IMR-90 (cell line): ENCODE data around the gene OR52A5.

Experiments
- BHLHE40 ChIP-seq: fragments of 150-350 bp; IDR thresholded peaks from 2 replicates; pipeline ENCODE4 v1.6.1; 2016; ENCODE audit warnings: mild to moderate bottlenecking, low read depth, low read length
- CEBPB ChIP-seq: IDR thresholded peaks from 2 replicates; pipeline ENCODE4 v1.6.1; 2012; ENCODE audit warnings: low read depth, low read length, improper control_type of control experiment
- CHD1 ChIP-seq: IDR thresholded peaks from 2 replicates; pipeline ENCODE4 v1.6.1; 2012; ENCODE audit warnings: low read depth, low read length, improper control_type of control experiment
- CTCF ChIP-seq: conservative IDR thresholded peaks from 2 replicates; pipeline ENCODE4 v1.5.1; 2012; ENCODE audit warnings: mild to moderate bottlenecking, low read depth, low read length, improper control_type of control experiment
- FOS ChIP-seq: fragments of 150-350 bp; IDR thresholded peaks from 2 replicates; pipeline ENCODE4 v1.6.1; 2016; ENCODE audit warnings: low read depth, low read length
- MAFK ChIP-seq: IDR thresholded peaks from 2 replicates; pipeline ENCODE4 v1.6.1; 2012; ENCODE audit warnings: low read depth, low read length, improper control_type of control experiment
- POLR2A ChIP-seq: IDR thresholded peaks from 2 replicates; pipeline ENCODE4 v1.6.1; 2012; ENCODE audit warnings: mild to moderate bottlenecking, low read depth, low read length
- RAD21 ChIP-seq: IDR thresholded peaks from 2 replicates; pipeline ENCODE4 v1.6.1; 2012; ENCODE audit warnings: low read length, improper control_type of control experiment
- RCOR1 ChIP-seq: IDR thresholded peaks from 2 replicates; pipeline ENCODE4 v1.6.1; 2012; ENCODE audit warnings: mild to moderate bottlenecking, low read length, improper control_type of control experiment; ENCODE audit not compliant: insufficient replicate concordance
- SMC3 ChIP-seq: fragments of 150-350 bp; IDR thresholded peaks from 2 replicates; pipeline ENCODE4 v1.6.1; 2016; ENCODE audit warnings: low read depth, mild to moderate bottlenecking, antibody characterized with exemption, low read length, moderate library complexity
- USF2 ChIP-seq: fragments of 150-350 bp; IDR thresholded peaks from 2 replicates; pipeline ENCODE4 v1.6.1; 2017; ENCODE audit warnings: mild to moderate bottlenecking, antibody characterized with exemption, low read length, low read depth
- TF ChIP-seq, protein P1 (sequence below): fragments of 150-350 bp; IDR thresholded peaks from 2 replicates; pipeline ENCODE4 v1.6.1; 2016; ENCODE audit warnings: low read depth, mild to moderate bottlenecking, low read length, moderate library complexity, borderline replicate concordance

GRCh38 chr11:5088556-5088955, 49.6 kb downstream of the OR52A5 start:
- TF ChIP-seq CTCF (no peak), CEBPB (no peak), POLR2A (no peak), CHD1 (no peak), FOS (no peak), BHLHE40 (no peak), SMC3 (no peak), RAD21 (no peak), RCOR1 (no peak), USF2 (no peak), MAFK (no peak)
- TF ChIP-seq, protein P1, sequence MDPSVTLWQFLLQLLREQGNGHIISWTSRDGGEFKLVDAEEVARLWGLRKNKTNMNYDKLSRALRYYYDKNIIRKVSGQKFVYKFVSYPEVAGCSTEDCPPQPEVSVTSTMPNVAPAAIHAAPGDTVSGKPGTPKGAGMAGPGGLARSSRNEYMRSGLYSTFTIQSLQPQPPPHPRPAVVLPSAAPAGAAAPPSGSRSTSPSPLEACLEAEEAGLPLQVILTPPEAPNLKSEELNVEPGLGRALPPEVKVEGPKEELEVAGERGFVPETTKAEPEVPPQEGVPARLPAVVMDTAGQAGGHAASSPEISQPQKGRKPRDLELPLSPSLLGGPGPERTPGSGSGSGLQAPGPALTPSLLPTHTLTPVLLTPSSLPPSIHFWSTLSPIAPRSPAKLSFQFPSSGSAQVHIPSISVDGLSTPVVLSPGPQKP = no peak
